Fibroblast of the conjunctiva (primary cell): Measurements from ENCODE around the gene AFF3.
A peak's percentile ranks its signal among the peaks of the same experiment; 100 is the strongest.

Source experiments
- DNase-seq: peaks from one replicate; pipeline ENCODE4 v3.0.0-alpha.2; 2010; ENCODE audit warnings: low read depth

The AFF3 gene

DNA sequence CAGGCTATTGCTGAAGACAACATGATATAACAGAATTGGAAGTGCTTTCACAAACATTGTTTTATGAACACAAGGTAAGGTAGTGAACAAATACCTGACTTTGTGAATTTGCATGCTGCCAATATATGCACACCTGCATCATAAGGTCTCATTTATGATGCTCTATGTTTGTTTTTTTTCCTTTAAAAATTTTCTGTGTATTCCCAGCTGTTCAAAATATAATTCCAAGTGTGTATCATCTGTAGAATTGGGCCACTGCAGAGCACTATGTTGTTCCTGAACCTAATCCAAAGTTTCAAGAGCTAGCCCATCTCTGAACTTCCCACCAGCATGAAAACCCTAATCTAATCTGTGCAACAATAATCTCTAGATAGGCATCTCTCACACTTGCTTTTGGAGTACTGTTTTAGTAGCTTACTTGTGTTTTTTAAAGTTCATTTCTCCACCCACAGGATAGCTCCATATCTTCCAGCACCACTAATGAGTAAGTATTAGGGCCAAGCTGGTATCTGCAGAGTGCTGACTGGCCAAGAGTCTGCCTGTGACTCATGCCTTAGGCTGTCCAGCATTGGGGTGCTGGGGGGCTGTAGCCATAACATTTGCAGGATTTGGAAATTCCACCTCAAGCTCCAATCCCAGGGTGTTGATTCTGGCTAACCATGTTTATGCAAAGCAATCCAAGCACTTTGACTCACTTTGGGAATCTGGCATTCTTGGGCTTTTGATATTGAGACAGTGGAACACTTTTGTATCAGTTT, 444.4 kb downstream of the AFF3 start:
- DNase-seq = peak; percentile 74

DNA sequence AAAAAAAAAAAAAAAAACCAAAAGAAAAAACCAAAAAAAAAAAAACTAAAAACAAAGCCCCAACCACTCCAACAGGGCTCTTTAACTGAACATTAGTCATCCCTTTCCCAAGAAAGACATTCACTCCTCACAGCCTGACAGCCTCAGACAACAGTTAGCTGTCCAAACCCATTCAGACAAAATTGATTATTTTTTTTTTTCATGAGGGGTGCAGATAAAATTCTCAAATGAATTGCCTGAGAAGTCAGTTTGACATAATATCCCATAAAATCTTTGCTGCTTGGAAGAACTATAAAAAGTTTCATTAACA, 446.5 kb downstream of the AFF3 start:
- DNase-seq = no peak

DNA sequence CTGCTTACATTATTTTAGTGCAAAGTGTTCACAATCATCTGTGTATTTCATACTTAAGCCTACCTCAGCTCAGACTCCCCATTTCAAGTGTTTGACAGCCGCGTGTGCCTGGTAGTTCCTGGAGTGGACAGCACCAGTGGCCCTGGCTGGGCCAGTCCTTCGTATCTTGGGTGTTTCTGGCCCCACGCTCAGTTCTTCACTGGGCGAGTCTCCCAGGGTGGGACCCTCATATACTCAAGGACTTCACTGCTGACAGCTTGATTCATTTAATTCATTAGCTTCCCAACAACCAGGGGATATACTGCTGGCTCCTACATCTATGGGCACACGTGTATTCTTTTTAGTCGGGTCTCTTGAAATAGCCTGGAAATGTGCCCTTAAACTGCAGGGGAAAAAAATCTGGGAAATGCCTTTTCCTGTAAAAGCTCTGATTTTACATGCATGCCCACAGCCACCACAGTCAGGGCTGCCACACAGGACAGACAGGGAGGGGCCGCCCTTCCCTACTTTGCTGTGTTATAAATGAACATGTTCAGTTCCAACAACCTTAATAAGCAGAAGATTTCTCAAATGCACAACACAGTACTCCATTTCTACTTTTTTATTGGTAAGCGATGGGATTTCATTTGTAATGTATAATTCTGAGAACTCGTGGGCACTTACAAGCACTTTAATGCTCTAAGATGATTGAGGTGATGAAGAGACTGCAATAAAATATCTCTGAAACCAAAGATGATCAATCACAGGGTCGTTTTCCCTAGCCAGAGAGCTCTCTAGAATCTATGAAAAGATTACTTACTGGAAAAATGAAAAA, 447.1 kb downstream of the AFF3 start:
- DNase-seq = no peak

DNA sequence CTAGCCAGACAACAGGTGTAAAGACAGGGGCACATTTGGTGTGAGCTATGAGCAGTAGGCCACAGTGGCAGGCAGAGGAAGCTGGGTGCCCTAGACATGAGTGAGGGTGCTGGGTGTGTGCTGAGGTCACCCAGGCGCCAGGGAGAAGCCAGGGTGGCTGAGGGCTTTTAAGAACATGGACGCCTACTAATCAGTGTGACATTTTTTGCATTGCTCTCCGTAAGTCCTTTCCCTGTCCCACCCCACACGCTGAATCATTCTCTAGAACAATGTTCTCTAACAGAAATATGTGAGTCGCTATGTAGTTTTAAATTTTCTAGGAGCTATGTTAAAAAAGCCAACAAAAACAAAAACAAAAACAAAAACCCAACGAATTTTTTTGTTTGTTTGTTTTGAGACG, 448.1 kb downstream of the AFF3 start:
- DNase-seq = no peak

DNA sequence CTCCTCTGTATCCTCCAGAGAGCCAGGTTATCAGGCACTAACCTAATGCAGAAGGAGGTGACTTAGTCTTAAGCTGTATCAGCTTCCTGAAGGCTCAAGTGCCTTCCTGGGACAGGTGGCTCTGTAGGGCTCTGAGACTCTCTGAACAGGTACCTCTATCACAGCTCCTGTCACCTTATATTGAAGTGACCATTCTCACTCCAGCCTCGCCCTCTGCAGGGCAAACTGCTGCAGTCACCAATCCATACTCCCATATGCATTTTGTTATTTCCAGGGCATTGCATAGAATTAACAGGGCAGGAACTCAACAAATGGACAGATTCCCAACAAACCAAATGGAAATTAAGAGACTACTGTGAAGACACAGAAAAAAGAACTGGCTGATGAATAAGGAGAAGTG, 449.6 kb downstream of the AFF3 start:
- DNase-seq = no peak

DNA sequence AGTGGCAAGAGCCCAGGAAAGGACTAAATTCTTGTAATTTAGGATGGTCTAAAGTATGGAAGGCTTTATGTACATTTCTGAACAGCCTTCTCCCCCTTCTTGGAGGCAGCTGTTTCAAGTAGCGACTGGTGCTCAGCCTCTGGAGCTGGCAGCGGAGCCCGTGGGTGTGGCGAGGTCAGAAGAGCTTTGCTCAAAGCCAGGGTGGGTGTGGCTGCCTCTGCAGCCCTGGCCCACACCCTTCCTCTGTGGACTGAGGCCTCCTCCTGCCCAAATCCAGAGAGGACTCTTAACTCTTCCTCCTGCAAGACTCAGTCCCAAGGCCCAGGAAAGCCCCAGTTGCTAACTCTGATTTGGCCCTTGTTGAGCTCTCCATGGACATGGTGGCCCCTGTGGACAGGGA, 450.5 kb downstream of the AFF3 start:
- no peak for DNase-seq

DNA sequence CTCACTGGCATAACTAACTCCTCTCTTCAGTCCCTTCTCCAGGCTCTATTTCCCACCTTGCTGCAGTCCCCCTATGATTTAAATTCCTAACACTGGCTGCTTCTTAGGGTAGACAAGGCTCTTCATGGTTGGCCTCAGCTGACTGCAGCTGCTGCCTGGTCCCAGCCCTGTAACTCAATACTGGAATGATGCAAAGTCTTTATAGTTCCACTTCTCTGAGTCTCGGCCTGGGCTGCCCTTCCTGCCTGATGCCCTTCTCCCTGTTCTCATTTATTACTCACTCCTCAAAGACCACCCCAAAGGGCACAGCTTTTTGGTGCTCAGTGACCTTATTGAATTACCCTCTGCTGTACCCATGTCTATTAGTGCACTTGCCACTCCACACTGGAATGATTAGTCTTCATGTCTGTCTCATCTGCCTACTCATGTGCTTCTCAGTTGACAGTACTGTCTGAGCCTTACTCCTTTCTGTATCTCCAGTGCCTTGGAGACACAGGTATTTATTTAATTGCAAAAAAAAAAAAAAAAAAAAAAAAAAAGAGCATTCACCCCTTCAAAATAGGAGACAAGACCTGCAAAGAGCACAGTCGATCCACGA, 453.1 kb downstream of the AFF3 start:
- DNase-seq = no peak

DNA sequence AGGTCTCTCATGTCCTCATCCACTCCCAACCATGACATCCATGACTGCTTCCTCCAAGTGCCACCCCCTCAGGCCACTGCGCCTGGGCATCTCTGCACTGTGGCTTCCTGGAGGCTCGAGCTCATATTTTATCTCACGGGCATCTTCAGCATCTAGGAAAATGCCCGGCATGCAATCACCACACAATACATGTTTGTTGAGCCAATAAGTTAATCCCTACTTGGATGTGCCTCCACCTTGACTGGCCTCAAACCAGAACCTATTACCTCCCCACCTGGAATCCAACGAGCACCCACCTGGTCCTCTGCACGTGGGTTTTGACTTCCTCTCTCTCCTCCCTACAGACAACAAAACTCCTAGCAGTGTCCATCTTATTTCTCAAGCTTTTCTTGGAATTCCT, 453.7 kb downstream of the AFF3 start:
- no peak for DNase-seq

DNA sequence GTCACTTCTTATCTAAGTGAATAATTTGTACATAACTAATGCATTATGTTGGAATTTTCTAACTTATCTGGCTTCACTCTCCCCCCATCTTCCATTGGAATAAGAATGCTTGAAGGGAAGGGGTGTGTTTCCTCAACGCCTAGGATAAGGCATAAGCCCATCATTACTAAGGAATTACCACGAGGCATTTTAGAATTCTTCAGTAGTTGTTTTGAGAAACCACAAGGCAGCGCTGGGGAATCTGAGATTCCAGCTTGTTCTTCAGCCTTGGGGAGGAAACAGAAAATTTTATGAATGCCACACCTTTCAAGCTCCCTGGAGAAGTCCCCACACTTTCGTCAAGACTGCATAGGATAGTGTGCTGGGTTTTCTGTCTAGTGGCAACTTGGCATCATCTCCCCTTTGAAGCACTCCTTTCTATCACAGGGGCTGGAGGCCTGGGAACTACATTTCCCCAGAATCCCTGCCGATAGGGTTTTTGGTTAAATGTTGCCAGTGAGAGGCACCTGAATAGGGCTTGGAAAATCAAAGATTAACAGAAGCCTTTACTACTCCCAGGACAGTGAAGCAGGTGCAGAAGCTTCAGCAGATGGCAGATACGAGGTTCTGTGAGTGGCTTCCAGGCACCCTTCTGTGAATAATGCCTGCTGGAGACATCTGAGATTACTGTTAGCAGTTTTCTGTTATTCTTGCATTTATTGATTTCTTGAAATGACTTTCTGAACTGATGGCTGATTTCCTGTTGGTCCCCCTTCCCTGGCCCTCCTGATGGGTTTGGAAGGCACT, 459.9 kb downstream of the AFF3 start:
- no peak for DNase-seq

DNA sequence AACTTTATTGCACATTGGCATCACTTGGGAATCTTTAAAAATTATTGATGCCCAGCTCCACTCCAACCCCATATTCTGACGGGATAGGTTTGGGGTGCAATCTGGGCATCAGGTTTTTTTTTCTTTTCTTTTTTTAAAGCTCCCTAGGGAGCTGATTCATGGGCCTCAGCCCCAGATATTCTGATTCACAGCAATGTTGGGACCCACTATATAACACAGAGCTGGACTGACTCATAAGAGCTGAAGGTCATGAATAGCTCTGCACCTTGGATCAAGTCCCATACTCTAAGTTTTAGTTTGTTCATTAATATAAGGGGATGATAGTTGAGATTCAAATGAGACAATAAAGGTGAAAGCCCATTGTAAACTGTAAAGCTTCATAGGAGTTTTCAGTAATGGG, 461.4 kb downstream of the AFF3 start:
- peak; percentile 45 for DNase-seq

DNA sequence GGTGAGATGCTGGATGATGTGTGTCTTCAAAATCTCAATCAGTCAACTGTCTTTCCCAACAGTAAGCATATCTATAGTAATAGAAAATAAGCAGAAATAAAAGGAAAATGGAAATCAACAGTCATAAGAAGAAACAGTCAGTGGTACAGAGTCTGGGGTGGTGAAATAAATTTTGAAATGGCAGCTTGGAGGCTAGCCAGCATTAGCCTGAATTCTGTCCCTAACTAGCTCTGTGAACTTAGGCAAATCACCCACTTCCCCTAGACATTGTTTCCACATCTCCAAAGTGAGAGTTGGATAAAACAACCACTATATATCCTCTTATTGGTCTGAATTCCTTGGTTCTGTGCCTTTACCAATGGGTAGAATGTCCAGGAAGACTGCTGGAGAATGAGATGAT, 462.9 kb downstream of the AFF3 start:
- DNase-seq = no peak

DNA sequence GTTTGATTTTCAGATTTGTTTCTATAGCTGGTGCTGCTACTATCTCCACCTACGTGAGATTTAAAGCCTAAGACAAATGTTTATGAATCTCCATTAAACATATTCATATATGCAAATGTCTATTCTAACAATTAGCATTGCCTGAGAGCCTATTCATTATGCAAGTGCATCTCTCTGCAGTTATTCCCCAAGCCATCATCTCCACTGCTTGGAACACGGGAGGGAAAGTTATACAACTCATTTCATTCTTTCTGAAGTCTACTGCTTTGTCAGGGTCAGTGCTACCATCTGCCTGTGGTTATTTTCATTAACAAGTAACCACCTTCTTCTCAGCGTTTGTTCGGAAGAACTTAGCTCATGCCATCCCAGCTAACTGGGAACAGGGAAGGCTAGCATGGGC, 463.8 kb downstream of the AFF3 start:
- no peak for DNase-seq

DNA sequence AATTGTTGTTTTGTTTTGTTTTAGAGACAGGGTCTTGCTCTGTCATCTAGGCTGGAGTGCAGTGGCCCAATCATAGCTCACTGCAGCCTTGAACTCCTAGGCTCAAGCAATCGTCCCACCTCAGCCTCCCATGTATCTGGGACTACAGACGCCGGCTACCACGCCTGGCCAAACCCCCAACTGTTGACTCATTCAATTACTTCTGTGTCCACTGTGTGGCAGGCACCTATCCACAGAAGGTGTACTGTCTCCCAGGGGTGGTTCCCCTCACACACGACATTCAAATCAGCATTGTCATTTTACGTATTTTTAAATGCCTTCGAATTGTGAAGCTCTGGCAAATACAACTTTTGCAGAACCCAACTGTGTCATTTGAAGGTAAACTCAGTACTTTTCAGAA, 464.6 kb downstream of the AFF3 start:
- no peak for DNase-seq

DNA sequence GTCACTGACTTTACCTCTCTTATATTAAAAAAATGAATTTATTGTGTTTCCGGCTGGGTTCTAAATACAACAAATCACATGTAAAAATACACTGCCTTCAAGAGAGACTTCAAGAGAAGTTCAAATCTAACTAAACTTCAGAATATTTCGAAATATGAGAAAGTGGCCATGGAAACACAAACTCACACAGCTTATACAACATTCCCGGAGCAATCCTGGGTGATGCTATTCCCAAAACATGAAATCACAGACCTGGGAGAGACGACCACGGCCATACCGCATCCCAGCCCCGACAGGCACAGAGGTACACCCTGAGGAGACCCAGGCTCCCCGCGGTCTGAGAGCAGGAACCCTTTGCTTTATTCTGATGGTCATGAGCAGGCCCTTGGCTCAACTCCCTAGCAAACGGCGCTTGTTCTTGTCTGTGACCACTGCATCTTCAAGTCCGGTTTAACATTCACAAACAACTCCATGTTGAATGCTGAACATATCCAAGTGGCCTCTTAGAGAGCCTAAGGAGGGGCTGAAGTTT, 467.2 kb downstream of the AFF3 start:
- DNase-seq = no peak

DNA sequence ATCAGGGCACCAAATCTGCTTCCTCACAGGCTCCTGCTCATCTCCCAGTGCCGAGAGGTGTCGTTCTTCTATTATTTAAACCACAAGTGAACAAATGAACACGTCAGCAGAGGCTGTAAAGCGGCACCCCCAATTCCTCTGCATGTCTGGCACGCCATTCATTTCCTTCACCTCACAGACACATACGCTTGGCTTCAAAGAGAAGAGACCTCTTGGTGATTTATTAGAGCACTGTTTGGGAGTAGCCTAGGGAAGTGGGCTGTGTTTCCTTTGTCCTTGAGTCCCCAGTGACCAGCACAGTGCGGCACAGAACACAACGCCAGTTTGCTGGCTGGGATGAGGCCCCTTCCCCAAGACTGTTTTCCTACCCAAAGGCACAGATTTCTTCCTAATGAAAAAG, 468.3 kb downstream of the AFF3 start:
- DNase-seq = no peak

DNA sequence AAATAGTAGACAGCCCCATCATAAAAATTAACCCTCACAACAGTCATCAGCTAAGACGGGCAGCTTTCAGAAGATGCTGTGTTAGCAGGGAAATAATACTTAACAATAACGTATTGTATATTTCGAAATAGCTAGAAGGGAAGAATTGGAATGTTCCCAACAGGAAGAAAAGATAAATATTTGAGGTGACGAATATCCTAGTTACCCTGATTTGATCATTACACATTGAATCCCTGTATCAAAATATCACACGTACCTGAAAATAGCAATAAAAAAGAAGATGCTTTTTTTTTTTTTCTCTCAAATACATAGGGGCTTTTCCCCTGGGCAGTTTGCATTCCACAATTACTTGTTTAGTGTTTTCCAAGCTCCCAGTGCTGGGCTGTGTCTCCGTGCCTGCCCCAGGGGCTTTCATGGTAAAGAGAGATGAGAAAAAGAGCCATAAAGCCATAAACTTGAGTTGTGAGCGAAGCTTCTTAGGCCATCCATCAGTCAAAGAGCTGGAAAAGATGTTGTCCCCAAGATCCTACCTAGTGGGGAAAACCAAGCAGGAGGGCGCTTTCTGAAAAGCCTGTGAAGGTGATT, 469.5 kb downstream of the AFF3 start:
- DNase-seq = no peak

DNA sequence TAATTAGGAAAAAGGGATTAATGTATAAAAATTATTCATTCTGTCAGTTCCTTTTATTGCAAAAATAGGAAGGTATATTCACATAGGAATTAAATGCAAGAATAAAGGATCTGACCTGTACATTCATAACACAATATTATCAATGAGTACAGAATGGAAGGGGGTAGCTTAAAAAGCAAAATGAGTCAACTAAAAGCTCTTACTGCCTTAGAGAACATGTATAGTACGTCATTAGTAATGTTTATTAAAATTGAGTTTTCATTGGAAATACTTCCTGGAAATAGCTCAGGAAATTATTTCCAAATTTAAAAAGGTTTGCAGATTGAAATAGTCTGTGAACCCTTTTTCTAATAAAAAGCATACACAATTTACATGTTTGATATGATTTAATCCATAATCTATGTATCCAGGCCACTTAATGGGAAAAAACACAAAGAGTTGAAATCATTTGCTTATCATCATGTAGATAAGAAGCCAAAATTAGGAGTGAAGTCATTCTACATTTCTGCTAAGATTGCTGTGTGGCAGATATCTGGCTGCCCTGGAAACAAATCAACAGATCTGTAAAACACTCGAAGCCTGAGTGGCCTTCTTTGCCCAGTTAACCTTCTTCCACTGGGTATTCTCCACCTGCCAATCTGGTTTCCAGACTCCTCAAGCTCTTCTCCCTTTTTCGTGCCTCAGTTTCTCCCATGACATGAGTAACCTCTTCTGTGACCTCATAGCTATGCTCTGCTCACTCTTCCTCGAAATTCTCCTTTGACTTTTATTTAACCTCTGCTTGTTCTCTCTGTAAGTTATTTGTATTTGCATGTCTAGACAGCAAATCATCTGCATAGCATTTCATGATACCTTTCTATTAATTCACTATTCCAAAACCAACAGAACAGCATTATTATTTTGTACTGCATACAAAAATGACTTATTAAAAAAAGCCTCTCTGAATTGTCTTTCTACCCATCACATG, 471.3 kb downstream of the AFF3 start:
- no peak for DNase-seq

DNA sequence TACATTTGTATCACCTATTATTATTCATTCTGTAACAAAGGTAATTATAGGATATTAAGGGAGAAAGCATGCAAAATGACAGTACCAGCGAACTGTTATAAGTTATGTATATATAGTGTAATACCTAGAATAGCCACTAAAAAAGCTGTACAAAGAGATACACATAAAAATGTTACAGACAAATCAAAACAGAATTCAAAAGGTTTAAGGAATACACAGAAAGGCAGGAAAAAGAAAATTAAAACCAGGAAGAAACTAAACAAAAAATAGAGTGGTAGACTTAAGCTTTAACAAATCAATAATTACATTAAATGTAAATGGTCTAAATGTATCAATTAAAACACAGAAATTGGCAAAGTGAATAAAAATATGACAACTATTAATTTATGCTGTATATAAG, 476.1 kb downstream of the AFF3 start:
- no peak for DNase-seq

DNA sequence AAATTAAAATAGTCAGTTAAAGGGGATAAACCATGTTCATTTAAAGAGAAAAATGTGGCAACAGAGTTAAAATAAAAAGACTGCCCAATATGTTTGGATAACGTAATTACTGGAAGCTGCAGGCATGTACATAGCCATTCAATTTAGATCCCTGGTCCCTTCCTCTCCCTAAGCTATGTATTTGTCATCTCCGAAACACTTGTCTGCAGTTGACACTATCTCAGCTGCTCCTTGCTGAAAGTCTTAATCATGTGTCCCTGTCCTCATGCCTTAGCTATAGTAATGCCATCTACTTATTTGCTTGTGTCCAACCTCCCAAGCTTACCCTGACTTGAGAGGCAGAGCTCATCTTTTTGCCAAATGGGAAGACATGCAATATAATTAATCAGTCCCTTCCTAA, 478.7 kb downstream of the AFF3 start:
- no peak for DNase-seq

DNA sequence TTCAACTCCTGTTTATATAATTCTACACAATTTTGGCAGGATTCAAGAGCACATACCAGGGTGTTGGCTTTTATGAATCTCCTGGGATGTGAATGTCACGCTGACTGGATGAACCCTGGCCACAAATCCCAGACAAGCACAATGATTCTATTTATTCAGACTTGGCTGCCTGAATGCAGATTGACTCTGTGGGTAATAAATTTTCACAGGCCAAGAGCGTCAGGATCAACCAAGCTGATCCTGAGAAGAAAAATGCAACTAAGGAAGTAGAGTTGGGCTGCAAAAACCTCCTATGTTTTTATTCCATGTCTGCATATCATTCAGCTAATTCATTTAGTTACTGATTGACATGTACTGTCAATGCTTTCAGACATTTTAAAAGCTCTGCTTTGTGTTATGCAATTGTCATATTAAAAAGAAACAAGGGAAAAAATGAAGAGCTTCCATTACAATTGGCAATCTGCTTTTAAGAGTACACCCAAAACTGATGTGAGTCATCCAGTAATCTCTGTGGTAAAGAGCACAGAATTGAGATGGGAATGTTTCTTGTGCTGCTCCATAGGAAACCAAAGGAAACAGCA, 479.5 kb downstream of the AFF3 start:
- peak; percentile 97 for DNase-seq
